Heart left ventricle (tissue), 16 donors: Measurements from ENCODE around the gene AQP2. TPM values are rescaled to one million over a fixed set of nuclear protein-coding genes. Genes with fewer than 3 reads are reported as not detected.

Source experiments
- ATAC-seq, 4 donors: fragments of 200-7000 bp; cut with Tn5 transposase; one replicate each; pipeline ENCODE4 v1.9.1; 2020 to 2022; ENCODE audit warnings: moderate library complexity in 4 of 4, mild to moderate bottlenecking in 3 of 4, moderate number of reproducible peaks in 1 of 4
- DNase-seq, 5 donors: peaks; one replicate each; pipeline ENCODE4 v3.0.0-alpha.2; 2020
- H3K27ac ChIP-seq, 12 donors: fragments of 200-600 bp; sonication (generic) in 4 of 12; one replicate each; pipeline versions ENCODE4 v1.5.0 to v1.8.0; 2016 to 2022; ENCODE audit warnings: mild to moderate bottlenecking in 2 of 12
- H3K27me3 ChIP-seq, 9 donors: fragments of 200-600 bp; sonication (generic) in 2 of 9; one replicate each; pipeline versions ENCODE4 v1.5.1 to v1.8.0; 2016 to 2022; ENCODE audit warnings: mild to moderate bottlenecking in 3 of 9
- H3K36me3 ChIP-seq, 9 donors: fragments of 200-600 bp; sonication (generic) in 2 of 9; one replicate each; pipeline versions ENCODE4 v1.5.0 to v1.8.0; 2018 to 2022; ENCODE audit warnings: mild to moderate bottlenecking in 2 of 9
- H3K4me1 ChIP-seq, 12 donors: fragments of 200-600 bp; sonication (generic) in 4 of 12; one replicate each; pipeline versions ENCODE4 v1.5.0 to v1.8.0; 2016 to 2022; ENCODE audit warnings: mild to moderate bottlenecking in 3 of 12
- H3K4me3 ChIP-seq, 12 donors: fragments of 200-600 bp; sonication (generic) in 4 of 12; one replicate each; pipeline versions ENCODE4 v1.5.0 to v1.8.0; 2017 to 2022; ENCODE audit warnings: mild to moderate bottlenecking in 9 of 12, moderate library complexity in 4 of 12
- H3K9me3 ChIP-seq, 12 donors: fragments of 200-600 bp; sonication (generic) in 4 of 12; one replicate each; pipeline versions ENCODE4 v1.5.0 to v1.8.0; 2016 to 2022; ENCODE audit warnings: mild to moderate bottlenecking in 1 of 12
- POLR2A ChIP-seq, 2 donors: fragments of 450-650 bp; IDR thresholded peaks; one replicate each; pipeline ENCODE4 v1.6.1; 2017; ENCODE audit warnings: antibody characterized with exemption in 2 of 2, mild to moderate bottlenecking in 2 of 2, moderate library complexity in 2 of 2
- WGBS, 4 donors: extraction: QIAGEN DNeasy Blood & Tissue Kit in 2 of 4; methylation state at CpG; one replicate each; pipeline versions ENCODE4 v1.1.5 to v1.1.7; 2013 to 2018; 5-methylcytosine and 5-hydroxymethylcytosine counted together
- intact Hi-C, 10 donors: fragments of 100-400 bp; cut with DNase I; formaldehyde crosslinking; loops; one replicate each; pipeline versions ENCODE4 v1.11.1 to v1.14.2; 2022
- polyA plus RNA-seq, 2 donors: library from polyadenylated mRNA; stranded (reverse); fragments of 200-250 nt; gene quantifications; one replicate each; pipeline ENCODE4 v1.2.3, GENCODE V29; 2013
- total RNA-seq, 9 donors: library from RNA; depleted of rRNA in 2 of 9; stranded (reverse); fragments of >200 nt in 2 of 9; fragmentation: NEBNext Ultra II Directional in 3 of 9; extraction: Animal tissue kit (Norgen Biotek cat#: 25700) in 3 of 9; gene quantifications; one replicate each; pipeline versions ENCODE4 v1.1.0 to v1.2.4, GENCODE V29; 2016 to 2023
- TF ChIP-seq, protein P1 (sequence below), 12 donors: fragments of 200-600 bp; sonication (generic) in 4 of 12; IDR thresholded peaks; one replicate each; pipeline versions ENCODE4 v1.5.0 to v1.8.0; 2018 to 2022; ENCODE audit warnings: antibody characterized with exemption in 12 of 12, mild to moderate bottlenecking in 5 of 12
- donor health status: ischemic (EF 13 %, LVEDD 7.1; RV severe dilation, severe dysfunction).
- donor health status: healthy with polysubstance abuse.
- donor health status: DM: no; HTN: yes; CAD: no.
- donor health status: DM: no; HTN: no; CAD: no.
- donor health status: ischemic (EF 25% LVEDD 6.9; RV normal size, moderate dysfunction).
- donor health status: ischemic (EF 25% LVEDD 5.7; RV mildly dilated, moderate dysfunction).
- donor health status: healthy.
- donor health status: DM: yes; HTN: yes; CAD: no.
- donor health status: ischemic (EF 35%, LVEDD 5.7; RV mildly dilated, moderate dysfunction).
- donor health status: nonischemic (EF 11% LVEDD 7.7; RV severe dilation, severe dysfunction).
- donor health status: DM: yes; HTN: yes; CAD: no.
- donor health status: PGD.
- donor health status: ischemic (EF 29% LVEDD 5.4; RV normal size, mild dysfunction).
- donor health status: nonischemic (EF 23%, LVEDD 6.1; RV moderate dilation, normal function).

Gene AQP2
- total and polyA plus RNA-seq, 11 donors: not detected

DNA sequence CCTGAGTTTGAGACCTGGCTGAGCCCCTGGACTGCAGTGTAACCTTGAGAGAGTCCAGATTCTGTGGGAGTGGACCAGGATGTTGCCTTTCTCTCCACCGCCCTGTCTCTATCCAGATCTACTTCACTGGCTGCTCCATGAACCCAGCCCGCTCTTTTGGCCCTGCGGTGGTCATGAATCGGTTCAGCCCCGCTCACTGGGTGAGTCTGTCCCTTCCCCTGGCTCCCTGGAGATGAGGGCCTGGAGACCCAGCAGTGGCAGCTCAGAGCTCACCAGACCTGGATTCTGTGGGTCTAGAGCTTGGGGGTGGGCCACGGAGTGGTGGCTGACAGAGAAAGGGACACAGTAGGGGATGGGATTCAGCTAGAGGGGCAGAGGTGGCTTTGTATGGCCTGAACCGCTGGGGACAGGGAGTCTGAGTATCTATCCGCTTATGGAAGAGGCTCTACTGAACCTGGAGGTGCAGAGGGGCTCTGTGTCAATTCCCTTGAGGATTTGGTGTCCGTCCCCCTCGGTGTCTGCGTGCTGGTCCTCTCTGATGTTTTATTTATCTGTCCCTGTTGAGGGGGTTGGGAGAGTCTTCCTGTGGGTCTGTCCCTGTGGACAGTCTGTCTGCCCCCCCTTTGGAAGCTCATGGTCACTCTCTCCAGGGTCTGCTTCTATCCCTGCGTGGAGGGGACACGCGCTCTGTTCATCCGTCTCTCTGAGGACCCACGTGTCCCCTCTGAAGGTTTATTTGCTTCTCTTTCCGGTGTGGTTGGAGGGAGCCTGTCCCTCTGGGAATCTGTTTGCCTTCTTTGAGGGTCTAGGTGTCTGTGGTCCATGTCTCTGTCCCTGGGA lies 13.7 kb downstream of the AQP2 start:
- DNase-seq: no peak
- no peak overlapping the region for H3K27ac ChIP-seq
- no peaks in the 10 kb centered on the region for H3K9me3 ChIP-seq
- intact Hi-C loops: loop anchor here in 5 of 10 donors (5.0 to 10.0 kb wide), 4 partner anchors 97 to 221 kb away; no protein-coding TSS in a partner anchor
- no peak overlapping the region for H3K4me3 ChIP-seq
- no peaks in the 10 kb centered on the region for H3K36me3 ChIP-seq
- peaks cover 0 to 36% (median 13%) of the 10 kb centered on the region in 12 donors for H3K4me1 ChIP-seq
- 79 to 85% (median 81%) methylated on average over 11 to 17 of the region's 17 CpGs for WGBS, 4 donors
- ATAC-seq: no peak
- peaks cover 0 to 68% (median 25%) of the 10 kb centered on the region in 9 donors for H3K27me3 ChIP-seq
- TF ChIP-seq, protein P1, sequence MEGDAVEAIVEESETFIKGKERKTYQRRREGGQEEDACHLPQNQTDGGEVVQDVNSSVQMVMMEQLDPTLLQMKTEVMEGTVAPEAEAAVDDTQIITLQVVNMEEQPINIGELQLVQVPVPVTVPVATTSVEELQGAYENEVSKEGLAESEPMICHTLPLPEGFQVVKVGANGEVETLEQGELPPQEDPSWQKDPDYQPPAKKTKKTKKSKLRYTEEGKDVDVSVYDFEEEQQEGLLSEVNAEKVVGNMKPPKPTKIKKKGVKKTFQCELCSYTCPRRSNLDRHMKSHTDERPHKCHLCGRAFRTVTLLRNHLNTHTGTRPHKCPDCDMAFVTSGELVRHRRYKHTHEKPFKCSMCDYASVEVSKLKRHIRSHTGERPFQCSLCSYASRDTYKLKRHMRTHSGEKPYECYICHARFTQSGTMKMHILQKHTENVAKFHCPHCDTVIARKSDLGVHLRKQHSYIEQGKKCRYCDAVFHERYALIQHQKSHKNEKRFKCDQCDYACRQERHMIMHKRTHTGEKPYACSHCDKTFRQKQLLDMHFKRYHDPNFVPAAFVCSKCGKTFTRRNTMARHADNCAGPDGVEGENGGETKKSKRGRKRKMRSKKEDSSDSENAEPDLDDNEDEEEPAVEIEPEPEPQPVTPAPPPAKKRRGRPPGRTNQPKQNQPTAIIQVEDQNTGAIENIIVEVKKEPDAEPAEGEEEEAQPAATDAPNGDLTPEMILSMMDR (IDR thresholded peaks at IDR 0.05): no peak
- no peak for TF ChIP-seq POLR2A (IDR thresholded peaks at IDR 0.05)

GRCh38 chr12:49964849-49965624 lies 14.5 kb downstream of the AQP2 start:
- DNase-seq (no peak), ATAC-seq (no peak)
- Histone ChIP-seq H3K4me3 (no peak overlapping the region), H3K27me3 (peaks cover 0 to 63% (median 18%) of the 10 kb centered on the region in 9 donors), H3K27ac (no peak overlapping the region), H3K4me1 (peaks cover 0 to 28% (median 13%) of the 10 kb centered on the region in 12 donors), H3K9me3 (no peaks in the 10 kb centered on the region), H3K36me3 (no peaks in the 10 kb centered on the region)
- intact Hi-C loops: loop anchor here in 9 of 10 donors (5.0 to 10.0 kb wide), 7 partner anchors 87 to 220 kb away; no protein-coding TSS in a partner anchor
- TF ChIP-seq, protein P1 (IDR thresholded peaks at IDR 0.05): no peak
- TF ChIP-seq POLR2A (IDR thresholded peaks at IDR 0.05): no peak
- 70 to 79% (median 74%) methylated on average over 13 of the region's 13 CpGs for WGBS, 4 donors

GRCh38 chr12:49965836-49966235 lies 15.3 kb downstream of the AQP2 start:
- peaks cover 0 to 28% (median 12%) of the 10 kb centered on the region in 12 donors for H3K4me1 ChIP-seq
- no peaks in the 10 kb centered on the region for H3K36me3 ChIP-seq
- H3K27me3 ChIP-seq: peaks cover 0 to 55% (median 13%) of the 10 kb centered on the region in 9 donors
- no peak for TF ChIP-seq POLR2A (IDR thresholded peaks at IDR 0.05)
- TF ChIP-seq, protein P1 (IDR thresholded peaks at IDR 0.05): no peak
- WGBS, 4 donors: 71 to 80% (median 76%) methylated on average over 6 of the region's 6 CpGs
- no peak overlapping the region for H3K4me3 ChIP-seq
- H3K9me3 ChIP-seq: no peaks in the 10 kb centered on the region
- DNase-seq (no peak), ATAC-seq (no peak)
- intact Hi-C loops: loop anchor here (2.0 to 10.0 kb wide), 10 partner anchors 86 to 219 kb away; partner anchors contain the start of gene ASIC1 (in 2 of the 10)
- no peak overlapping the region for H3K27ac ChIP-seq
